Measurements from ENCODE around the gene CYP19A1.
A peak's percentile ranks its signal among the peaks of the same experiment; 100 is the strongest.

Gene CYP19A1

DNA sequence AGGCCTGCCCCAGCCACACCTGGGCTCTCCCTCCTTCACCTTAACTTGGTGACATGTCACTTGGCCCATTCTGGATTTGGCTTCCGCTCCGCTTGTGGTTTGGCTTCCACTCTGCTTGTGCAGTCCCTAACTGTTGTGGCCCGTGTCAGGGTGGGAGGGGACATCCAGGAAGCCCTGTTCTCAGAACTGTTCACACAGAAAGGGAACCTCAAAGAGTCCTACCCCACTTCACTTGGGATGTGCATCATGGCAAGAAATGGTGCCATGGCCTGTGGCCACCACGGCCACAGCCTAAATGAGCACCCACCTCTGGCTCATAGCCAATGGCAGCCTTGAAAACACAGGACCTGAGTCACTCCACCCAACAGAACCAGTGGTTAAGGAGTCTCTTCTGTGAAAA is 63.4 kb downstream of the CYP19A1 start:
- TF ChIP-seq, protein P1, sequence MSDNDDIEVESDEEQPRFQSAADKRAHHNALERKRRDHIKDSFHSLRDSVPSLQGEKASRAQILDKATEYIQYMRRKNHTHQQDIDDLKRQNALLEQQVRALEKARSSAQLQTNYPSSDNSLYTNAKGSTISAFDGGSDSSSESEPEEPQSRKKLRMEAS (IDR thresholded peaks at IDR 0.05): no peak
- TF ChIP-seq FOXM1 (IDR thresholded peaks at IDR 0.05; ENCODE audit: borderline replicate concordance, low read depth) (no peak), EP300 (IDR thresholded peaks at IDR 0.05; ENCODE audit: borderline replicate concordance) (no peak)
- TF ChIP-seq, protein P2, sequence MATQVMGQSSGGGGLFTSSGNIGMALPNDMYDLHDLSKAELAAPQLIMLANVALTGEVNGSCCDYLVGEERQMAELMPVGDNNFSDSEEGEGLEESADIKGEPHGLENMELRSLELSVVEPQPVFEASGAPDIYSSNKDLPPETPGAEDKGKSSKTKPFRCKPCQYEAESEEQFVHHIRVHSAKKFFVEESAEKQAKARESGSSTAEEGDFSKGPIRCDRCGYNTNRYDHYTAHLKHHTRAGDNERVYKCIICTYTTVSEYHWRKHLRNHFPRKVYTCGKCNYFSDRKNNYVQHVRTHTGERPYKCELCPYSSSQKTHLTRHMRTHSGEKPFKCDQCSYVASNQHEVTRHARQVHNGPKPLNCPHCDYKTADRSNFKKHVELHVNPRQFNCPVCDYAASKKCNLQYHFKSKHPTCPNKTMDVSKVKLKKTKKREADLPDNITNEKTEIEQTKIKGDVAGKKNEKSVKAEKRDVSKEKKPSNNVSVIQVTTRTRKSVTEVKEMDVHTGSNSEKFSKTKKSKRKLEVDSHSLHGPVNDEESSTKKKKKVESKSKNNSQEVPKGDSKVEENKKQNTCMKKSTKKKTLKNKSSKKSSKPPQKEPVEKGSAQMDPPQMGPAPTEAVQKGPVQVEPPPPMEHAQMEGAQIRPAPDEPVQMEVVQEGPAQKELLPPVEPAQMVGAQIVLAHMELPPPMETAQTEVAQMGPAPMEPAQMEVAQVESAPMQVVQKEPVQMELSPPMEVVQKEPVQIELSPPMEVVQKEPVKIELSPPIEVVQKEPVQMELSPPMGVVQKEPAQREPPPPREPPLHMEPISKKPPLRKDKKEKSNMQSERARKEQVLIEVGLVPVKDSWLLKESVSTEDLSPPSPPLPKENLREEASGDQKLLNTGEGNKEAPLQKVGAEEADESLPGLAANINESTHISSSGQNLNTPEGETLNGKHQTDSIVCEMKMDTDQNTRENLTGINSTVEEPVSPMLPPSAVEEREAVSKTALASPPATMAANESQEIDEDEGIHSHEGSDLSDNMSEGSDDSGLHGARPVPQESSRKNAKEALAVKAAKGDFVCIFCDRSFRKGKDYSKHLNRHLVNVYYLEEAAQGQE (IDR thresholded peaks at IDR 0.05; ENCODE audit: low read depth): no peak

DNA sequence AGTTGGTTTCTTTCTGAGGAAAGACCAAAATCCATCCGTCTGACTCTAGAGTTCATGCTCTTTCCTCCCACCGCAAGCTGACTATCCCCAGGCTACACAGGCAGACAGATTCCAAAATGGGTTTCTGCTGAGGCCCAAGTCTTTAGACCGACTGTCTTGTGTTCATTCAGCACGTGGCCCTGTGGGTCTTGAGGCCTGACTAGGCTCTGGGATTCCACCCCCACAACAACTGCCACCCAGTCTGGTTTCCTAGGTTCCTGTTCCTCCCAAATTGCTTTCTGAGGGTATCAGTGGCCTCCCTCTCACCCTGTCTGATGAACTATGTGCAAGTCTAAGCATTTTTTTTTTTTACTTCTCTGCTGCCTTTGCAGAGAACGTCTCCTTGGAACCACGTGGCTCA is 67.7 kb downstream of the CYP19A1 start:
- TF ChIP-seq FOXM1 (IDR thresholded peaks at IDR 0.05; ENCODE audit: borderline replicate concordance, low read depth) (no peak), CEBPB (IDR thresholded peaks at IDR 0.05) (no peak), EP300 (IDR thresholded peaks at IDR 0.05; ENCODE audit: borderline replicate concordance) (no peak)
- TF ChIP-seq, protein P3, sequence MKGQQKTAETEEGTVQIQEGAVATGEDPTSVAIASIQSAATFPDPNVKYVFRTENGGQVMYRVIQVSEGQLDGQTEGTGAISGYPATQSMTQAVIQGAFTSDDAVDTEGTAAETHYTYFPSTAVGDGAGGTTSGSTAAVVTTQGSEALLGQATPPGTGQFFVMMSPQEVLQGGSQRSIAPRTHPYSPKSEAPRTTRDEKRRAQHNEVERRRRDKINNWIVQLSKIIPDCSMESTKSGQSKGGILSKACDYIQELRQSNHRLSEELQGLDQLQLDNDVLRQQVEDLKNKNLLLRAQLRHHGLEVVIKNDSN (IDR thresholded peaks at IDR 0.05): no peak

DNA sequence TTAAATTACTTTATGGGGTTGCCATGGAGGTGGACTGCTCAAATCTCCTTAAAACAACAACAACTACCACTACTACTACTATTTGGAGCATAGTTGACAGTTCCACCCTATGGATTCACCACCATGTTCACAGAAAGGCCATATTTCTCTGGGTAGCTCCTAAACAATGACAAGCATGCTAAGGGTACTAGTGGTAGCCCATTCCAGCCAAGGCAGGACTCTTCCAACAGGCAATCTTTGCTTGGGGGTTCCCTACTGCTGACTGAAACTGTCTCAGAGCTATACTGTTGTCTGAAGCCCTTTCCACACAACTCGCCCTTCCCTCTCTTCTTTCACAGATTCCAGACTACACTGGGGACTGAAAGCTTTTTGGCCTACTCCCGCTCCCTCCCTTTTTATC is 68.9 kb downstream of the CYP19A1 start:
- TF ChIP-seq TAF1 (IDR thresholded peaks at IDR 0.05; ENCODE audit: low read depth) (no peak), RAD21 (IDR thresholded peaks at IDR 0.05; ENCODE audit: low read depth) (no peak), FOXM1 (IDR thresholded peaks at IDR 0.05; ENCODE audit: borderline replicate concordance, low read depth) (no peak), ZBTB7A (IDR thresholded peaks at IDR 0.05; ENCODE audit: low read depth) (no peak), EGR1 (IDR thresholded peaks at IDR 0.05) (no peak), EP300 (IDR thresholded peaks at IDR 0.05; ENCODE audit: borderline replicate concordance) (no peak), TCF12 (IDR thresholded peaks at IDR 0.05; ENCODE audit: low read depth) (no peak), NFIC (IDR thresholded peaks at IDR 0.05) (no peak)
- TF ChIP-seq, protein P1 (IDR thresholded peaks at IDR 0.05): no peak
- TF ChIP-seq, protein P2 (IDR thresholded peaks at IDR 0.05; ENCODE audit: low read depth): no peak

DNA sequence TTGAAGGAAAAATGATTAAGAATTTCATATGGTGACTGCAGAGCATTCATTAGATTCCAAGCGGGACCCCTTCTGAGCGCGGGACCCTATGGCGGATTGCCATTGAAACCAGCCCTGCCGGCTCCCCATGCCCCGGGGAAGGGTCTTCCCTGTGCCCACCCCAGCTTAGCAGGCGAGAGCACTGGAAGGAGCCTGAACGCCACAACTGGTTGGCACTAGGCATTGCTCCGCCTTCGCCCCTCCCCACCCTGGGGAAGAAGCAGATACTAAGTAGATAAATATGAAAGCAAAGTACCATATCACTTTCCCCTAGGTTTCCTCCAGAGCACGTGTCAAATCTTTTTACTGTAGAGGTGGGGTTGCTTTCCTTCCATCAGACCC is 70.7 kb downstream of the CYP19A1 start:
- TF ChIP-seq NFIC (IDR thresholded peaks at IDR 0.05): no peak
- TF ChIP-seq CEBPB (IDR thresholded peaks at IDR 0.05): no peak
- peak; percentile 78 for TF ChIP-seq ZBTB7A (IDR thresholded peaks at IDR 0.05; ENCODE audit: low read depth)
- TF ChIP-seq, protein P2 (IDR thresholded peaks at IDR 0.05; ENCODE audit: low read depth): no peak
- TF ChIP-seq RAD21 (IDR thresholded peaks at IDR 0.05; ENCODE audit: low read depth): no peak
- TF ChIP-seq TEAD4 (IDR thresholded peaks at IDR 0.05): no peak
- TF ChIP-seq, protein P1 (IDR thresholded peaks at IDR 0.05): no peak
- TF ChIP-seq YY1 (IDR thresholded peaks at IDR 0.05; ENCODE audit: low read depth): no peak

DNA sequence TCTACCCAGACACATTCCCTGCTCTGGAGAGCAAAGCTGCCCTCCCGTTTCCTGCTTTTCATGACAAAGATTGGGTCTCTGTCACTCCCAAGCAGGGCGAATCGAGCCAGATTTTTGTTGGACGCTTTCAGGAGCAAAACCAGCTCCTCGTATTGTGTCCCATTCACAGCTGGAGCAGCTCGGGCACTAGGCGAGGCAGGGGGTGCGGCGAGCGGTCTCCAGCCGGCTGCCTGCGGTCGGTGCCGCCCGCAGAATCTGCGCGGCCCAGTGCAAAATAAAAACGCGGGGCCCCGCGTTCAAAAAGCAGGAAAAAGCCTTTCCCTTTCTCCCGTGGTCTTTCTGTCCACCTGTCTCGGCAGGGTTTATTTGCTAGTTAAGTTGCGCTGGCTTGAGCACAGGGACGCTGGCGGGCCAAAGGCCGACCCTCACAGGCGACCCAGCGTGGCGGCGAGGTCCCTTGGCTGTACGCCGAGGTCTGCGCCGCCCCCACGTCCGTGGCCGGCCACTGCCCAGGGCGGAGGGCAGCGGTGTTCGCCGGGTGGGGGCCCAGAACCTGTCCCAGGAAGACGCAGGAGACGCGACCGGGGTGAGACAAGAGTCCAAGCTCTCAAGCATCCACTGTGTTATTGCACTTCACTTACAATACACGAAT is 71.2 kb downstream of the CYP19A1 start:
- TF ChIP-seq ZBTB7A (IDR thresholded peaks at IDR 0.05; ENCODE audit: low read depth): 0 out of 2 replicates have a peak, but pooled peaks have one; percentile 50
- no peak for TF ChIP-seq CEBPB (IDR thresholded peaks at IDR 0.05)
- TF ChIP-seq, protein P1 (IDR thresholded peaks at IDR 0.05): no peak
- TF ChIP-seq, protein P3 (IDR thresholded peaks at IDR 0.05): no peak
- no peak for TF ChIP-seq FOXM1 (IDR thresholded peaks at IDR 0.05; ENCODE audit: borderline replicate concordance, low read depth)
- TF ChIP-seq EP300 (IDR thresholded peaks at IDR 0.05; ENCODE audit: borderline replicate concordance): no peak
- TF ChIP-seq TEAD4 (IDR thresholded peaks at IDR 0.05): no peak
